Endodermal cell (in vitro differentiated cells): ENCODE measurements around the gene ADM5. TPM values are rescaled to one million over a fixed set of nuclear protein-coding genes. Genes with fewer than 3 reads are reported as not detected.

ENCODE experiments used
- DNase-seq: peaks from one replicate; pipeline ENCODE4 v3.0.0-alpha.2; 2017
- H3K27ac ChIP-seq: 2 replicates; pipeline ENCODE4 v1.5.1; 2013; ENCODE audit warnings: mild to moderate bottlenecking, low read depth, low read length, moderate library complexity
- H3K27me3 ChIP-seq: 2 replicates; pipeline ENCODE4 v1.6.1; 2013; ENCODE audit warnings: mild to moderate bottlenecking, low read length, moderate library complexity; ENCODE audit not compliant: insufficient read depth, control insufficient read depth, poor library complexity, severe bottlenecking
- H3K36me3 ChIP-seq: 2 replicates; pipeline ENCODE4 v1.7.0; 2013; ENCODE audit warnings: mild to moderate bottlenecking, low read length, moderate library complexity; ENCODE audit not compliant: control insufficient read depth, insufficient read depth
- H3K4me1 ChIP-seq: one replicate; pipeline ENCODE4 v1.7.0; 2013; ENCODE audit warnings: low read length; ENCODE audit not compliant: control insufficient read depth, insufficient read depth
- H3K4me3 ChIP-seq: 2 replicates; pipeline ENCODE4 v1.5.1; 2013; ENCODE audit warnings: mild to moderate bottlenecking, low read length, moderate library complexity
- H3K9ac ChIP-seq: 2 replicates; pipeline ENCODE4 v1.6.1; 2013; ENCODE audit warnings: mild to moderate bottlenecking, low read length, moderate library complexity; ENCODE audit not compliant: poor library complexity, severe bottlenecking; ENCODE audit errors: extremely low read depth
- H3K9me3 ChIP-seq: 2 replicates; pipeline ENCODE4 v1.6.1; 2013; ENCODE audit warnings: mild to moderate bottlenecking, low read length, moderate library complexity; ENCODE audit not compliant: control insufficient read depth
- H3K27ac Mint-ChIP-seq: 2 replicates; pipeline ENCODE4 v1.8.0; 2020; ENCODE audit warnings: mixed read lengths
- H3K27me3 Mint-ChIP-seq: 2 replicates; pipeline ENCODE4 v1.8.0; 2021; ENCODE audit warnings: mild to moderate bottlenecking, mixed read lengths; ENCODE audit not compliant: insufficient read depth
- H3K36me3 Mint-ChIP-seq: 2 replicates; pipeline ENCODE4 v1.8.0; 2020; ENCODE audit warnings: low read depth, mixed read lengths
- H3K4me1 Mint-ChIP-seq: 2 replicates; pipeline ENCODE4 v1.8.0; 2020; ENCODE audit warnings: mixed read lengths
- H3K4me3 Mint-ChIP-seq: 2 replicates; pipeline ENCODE4 v1.8.0; 2020; ENCODE audit warnings: mild to moderate bottlenecking, moderate library complexity, mixed read lengths
- H3K9me3 Mint-ChIP-seq: 2 replicates; pipeline ENCODE4 v1.8.0; 2020; ENCODE audit warnings: mild to moderate bottlenecking, mixed read lengths
- WGBS, 2 experiments: methylation state at CpG; one replicate each; pipeline versions ENCODE4 v1.1.5 to v1.1.7; 2013; ENCODE audit warnings: missing lambda C conversion rate in 2 of 2, mixed read lengths in 1 of 2; ENCODE audit not compliant: insufficient coverage in 1 of 2, insufficient read length in 1 of 2; 5-methylcytosine and 5-hydroxymethylcytosine counted together
- total RNA-seq, 2 donors: library from RNA; stranded (reverse); fragmentation: NEBNext Ultra II Directional in 1 of 2; extraction: Animal tissue kit (Norgen Biotek cat#: 25700) in 1 of 2; gene quantifications; 2 replicates in 1 of 2; 3 replicates in 1 of 2; pipeline ENCODE4 v1.2.1, GENCODE V29; 2021
- TF ChIP-seq, protein P1 (sequence below): fragments of 200-600 bp; sonication (generic); conservative IDR thresholded peaks from 2 replicates; pipeline ENCODE4 v1.5.0; 2021; ENCODE audit warnings: antibody characterized with exemption, mild to moderate bottlenecking

ADM5 gene
- total RNA-seq, 2 donors from 2014 or later = 4.6 to 7.7 TPM

GRCh38 chr19:49730166-49730565, 40.8 kb downstream of the ADM5 start:
- Mint-ChIP-seq H3K27me3 (no peaks in the 10 kb centered on the region), H3K4me3 (no peak overlapping the region), H3K36me3 (no peaks in the 10 kb centered on the region), H3K4me1 (peaks cover 3% of the 10 kb centered on the region), H3K27ac (no peak overlapping the region), H3K9me3 (no peaks in the 10 kb centered on the region)
- Histone ChIP-seq H3K27me3 (no peaks in the 10 kb centered on the region), H3K4me1 (no peaks in the 10 kb centered on the region), H3K9me3 (no peaks in the 10 kb centered on the region), H3K9ac (no peak overlapping the region), H3K27ac (no peak overlapping the region), H3K36me3 (no peaks in the 10 kb centered on the region), H3K4me3 (no peak overlapping the region)
- 90 to 96% methylated on average over 4 to 5 of the region's 5 CpGs for WGBS, 2 experiments
- TF ChIP-seq, protein P1, sequence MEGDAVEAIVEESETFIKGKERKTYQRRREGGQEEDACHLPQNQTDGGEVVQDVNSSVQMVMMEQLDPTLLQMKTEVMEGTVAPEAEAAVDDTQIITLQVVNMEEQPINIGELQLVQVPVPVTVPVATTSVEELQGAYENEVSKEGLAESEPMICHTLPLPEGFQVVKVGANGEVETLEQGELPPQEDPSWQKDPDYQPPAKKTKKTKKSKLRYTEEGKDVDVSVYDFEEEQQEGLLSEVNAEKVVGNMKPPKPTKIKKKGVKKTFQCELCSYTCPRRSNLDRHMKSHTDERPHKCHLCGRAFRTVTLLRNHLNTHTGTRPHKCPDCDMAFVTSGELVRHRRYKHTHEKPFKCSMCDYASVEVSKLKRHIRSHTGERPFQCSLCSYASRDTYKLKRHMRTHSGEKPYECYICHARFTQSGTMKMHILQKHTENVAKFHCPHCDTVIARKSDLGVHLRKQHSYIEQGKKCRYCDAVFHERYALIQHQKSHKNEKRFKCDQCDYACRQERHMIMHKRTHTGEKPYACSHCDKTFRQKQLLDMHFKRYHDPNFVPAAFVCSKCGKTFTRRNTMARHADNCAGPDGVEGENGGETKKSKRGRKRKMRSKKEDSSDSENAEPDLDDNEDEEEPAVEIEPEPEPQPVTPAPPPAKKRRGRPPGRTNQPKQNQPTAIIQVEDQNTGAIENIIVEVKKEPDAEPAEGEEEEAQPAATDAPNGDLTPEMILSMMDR = no peak
- no peak for DNase-seq

GRCh38 chr19:49738268-49738667, 48.9 kb downstream of the ADM5 start:
- Mint-ChIP-seq H3K27me3 (no peaks in the 10 kb centered on the region), H3K27ac (no peak overlapping the region), H3K9me3 (no peaks in the 10 kb centered on the region), H3K36me3 (no peaks in the 10 kb centered on the region), H3K4me3 (no peak overlapping the region), H3K4me1 (no peaks in the 10 kb centered on the region)
- Histone ChIP-seq H3K36me3 (no peaks in the 10 kb centered on the region), H3K9me3 (no peaks in the 10 kb centered on the region), H3K4me1 (no peaks in the 10 kb centered on the region), H3K27ac (no peak overlapping the region), H3K27me3 (no peaks in the 10 kb centered on the region), H3K9ac (no peak overlapping the region), H3K4me3 (no peak overlapping the region)
- no peak for DNase-seq
- WGBS, 2 experiments = 96 to 100% methylated on average over 2 to 4 of the region's 4 CpGs
- TF ChIP-seq, protein P1 = no peak

DNA sequence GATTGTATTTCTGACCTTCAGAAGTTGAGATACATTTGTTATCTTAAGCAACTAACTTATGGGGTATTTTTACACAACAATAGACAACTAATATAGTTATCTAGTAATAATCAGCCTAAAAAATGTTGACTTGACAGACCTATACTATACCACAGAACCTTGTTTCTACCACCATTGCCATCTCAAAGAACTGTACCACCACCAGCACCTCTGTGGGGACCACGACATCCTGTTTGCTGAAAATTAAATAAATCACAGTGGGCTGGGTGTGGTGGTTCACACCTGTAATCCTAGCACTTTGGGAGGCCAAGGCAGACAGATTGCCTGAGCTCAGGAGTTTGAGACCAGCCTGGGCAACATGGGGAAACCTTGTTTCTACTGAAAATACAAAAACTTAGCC, 49.7 kb downstream of the ADM5 start:
- TF ChIP-seq, protein P1 = no peak
- H3K9ac ChIP-seq = no peak overlapping the region
- no peaks in the 10 kb centered on the region for H3K27me3 ChIP-seq
- no peak overlapping the region for H3K4me3 ChIP-seq
- no peaks in the 10 kb centered on the region for H3K4me1 ChIP-seq
- no peak overlapping the region for H3K27ac ChIP-seq
- DNase-seq = no peak
- Mint-ChIP-seq H3K4me3 (no peak overlapping the region), H3K36me3 (no peaks in the 10 kb centered on the region), H3K27ac (no peak overlapping the region), H3K4me1 (no peaks in the 10 kb centered on the region), H3K27me3 (no peaks in the 10 kb centered on the region), H3K9me3 (no peaks in the 10 kb centered on the region)
- WGBS, 2 experiments = 92% methylated on average over 1 of the region's 1 CpG; no CpG with 5 or more reads in 1 of the 2 experiments
- H3K9me3 ChIP-seq = no peaks in the 10 kb centered on the region
- no peaks in the 10 kb centered on the region for H3K36me3 ChIP-seq
